ENCODE results near the gene HOOK1.

- TF ChIP-seq POLR2AphosphoS5 (IDR thresholded peaks at IDR 0.05; ENCODE audit: borderline replicate concordance, low read depth, low read length), result no peak
- no peak for TF ChIP-seq EZH2 (IDR thresholded peaks at IDR 0.05)
These were observed 85.9 kb downstream of the HOOK1 start for GRCh38 chr1:59900640-59901039.
